HG02973 (cell line): ENCODE data around the gene ABCF3.
"Not testable (repeated sequence)": the region's sequence is repeated elsewhere in the genome, so short reads cannot be mapped to it uniquely, and the experiment has no call there.

Experiments used
- ATAC-seq: cut with Tn5 transposase; IDR thresholded peaks from one replicate; pipeline ENCODE4 v1.9.1; 2021; ENCODE audit warnings: moderate library complexity; ENCODE audit not compliant: unreplicated experiment

Gene ABCF3, protein sequence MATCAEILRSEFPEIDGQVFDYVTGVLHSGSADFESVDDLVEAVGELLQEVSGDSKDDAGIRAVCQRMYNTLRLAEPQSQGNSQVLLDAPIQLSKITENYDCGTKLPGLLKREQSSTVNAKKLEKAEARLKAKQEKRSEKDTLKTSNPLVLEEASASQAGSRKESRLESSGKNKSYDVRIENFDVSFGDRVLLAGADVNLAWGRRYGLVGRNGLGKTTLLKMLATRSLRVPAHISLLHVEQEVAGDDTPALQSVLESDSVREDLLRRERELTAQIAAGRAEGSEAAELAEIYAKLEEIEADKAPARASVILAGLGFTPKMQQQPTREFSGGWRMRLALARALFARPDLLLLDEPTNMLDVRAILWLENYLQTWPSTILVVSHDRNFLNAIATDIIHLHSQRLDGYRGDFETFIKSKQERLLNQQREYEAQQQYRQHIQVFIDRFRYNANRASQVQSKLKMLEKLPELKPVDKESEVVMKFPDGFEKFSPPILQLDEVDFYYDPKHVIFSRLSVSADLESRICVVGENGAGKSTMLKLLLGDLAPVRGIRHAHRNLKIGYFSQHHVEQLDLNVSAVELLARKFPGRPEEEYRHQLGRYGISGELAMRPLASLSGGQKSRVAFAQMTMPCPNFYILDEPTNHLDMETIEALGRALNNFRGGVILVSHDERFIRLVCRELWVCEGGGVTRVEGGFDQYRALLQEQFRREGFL

DNA sequence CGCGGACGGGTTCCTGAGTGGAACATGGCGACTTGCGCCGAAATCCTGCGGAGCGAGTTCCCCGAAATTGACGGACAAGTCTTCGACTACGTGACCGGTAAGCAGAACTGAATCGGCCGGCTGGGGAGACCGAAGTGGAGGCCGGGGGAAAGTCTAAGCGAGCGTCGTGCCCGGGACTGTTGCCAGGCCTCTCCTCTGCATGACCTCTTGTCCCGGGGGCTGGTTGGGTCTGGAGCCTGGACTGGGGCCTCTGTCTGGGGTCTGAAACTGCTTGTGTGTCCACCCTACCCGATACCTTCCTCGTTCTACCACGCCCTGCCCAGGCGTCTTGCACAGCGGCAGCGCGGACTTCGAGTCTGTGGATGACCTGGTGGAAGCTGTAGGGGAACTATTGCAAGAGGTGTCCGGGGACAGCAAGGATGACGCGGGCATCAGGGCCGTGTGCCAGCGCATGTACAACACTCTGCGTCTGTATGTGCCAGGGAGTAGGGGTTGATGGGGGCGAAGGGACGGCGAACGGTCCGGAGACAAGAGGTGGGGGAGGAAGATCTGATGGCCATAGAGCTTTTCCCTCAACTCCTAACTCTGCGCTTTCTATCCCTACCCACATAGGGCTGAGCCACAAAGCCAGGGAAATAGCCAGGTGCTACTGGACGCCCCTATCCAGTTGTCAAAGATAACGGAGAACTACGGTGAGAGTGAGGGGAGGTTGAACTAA lies at the start of gene ABCF3:
Gene ABCF3 (plus strand): TSS at position 16 of the 718 bp plus-strand sequence. CDS start 9 bp downstream, at position 25.
- ATAC-seq, result no peak

DNA sequence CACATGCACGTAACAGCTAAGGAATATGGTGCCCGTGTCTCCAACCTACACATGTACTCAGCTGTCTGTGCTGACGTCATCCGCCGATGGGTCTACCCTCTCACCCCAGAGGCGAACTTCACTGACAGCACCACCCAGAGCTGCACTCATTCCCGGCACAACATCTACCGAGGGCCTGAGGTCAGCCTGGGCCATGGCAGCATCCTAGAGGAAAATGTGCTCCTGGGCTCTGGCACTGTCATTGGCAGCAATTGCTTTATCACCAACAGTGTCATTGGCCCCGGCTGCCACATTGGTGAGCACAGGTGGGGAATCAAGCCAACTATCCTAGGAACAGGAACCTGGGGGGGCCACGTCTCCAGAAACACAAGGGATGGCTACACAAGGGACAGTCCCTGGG lies 45.6 kb upstream of the ABCF3 start:
- ATAC-seq, result no peak

DNA sequence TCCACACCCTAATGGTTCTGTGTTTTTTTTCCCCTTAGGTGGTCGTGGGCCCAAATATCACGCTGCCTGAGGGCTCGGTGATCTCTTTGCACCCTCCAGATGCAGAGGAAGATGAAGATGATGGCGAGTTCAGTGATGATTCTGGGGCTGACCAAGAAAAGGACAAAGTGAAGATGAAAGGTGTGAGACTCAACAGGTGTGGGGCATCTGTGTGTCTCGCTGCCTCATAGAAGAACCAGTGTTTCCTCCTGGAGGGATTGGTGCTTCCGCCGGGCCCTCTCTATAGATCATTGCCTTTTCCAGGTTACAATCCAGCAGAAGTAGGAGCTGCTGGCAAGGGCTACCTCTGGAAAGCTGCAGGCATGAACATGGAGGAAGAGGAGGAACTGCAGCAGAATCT lies 43.8 kb upstream of the ABCF3 start:
- ATAC-seq, result no peak

DNA sequence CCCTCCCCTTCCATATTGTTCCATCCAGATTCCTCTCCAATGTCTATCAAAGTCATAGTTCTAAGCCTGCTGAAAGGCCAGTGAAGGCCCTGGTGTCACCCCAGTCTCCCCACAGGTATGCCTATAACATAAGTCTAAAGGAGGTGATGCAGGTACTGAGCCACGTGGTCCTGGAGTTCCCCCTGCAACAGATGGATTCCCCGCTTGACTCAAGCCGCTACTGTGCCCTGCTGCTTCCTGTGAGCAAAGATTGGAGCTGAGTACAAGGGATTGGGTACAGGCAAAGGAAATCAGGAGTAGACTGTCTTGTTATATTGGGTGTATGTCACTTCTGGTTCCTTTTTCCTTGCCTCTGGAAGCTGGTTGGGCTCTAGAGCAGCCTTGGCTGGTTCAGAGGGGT lies 42.7 kb upstream of the ABCF3 start:
- ATAC-seq, result no peak

DNA sequence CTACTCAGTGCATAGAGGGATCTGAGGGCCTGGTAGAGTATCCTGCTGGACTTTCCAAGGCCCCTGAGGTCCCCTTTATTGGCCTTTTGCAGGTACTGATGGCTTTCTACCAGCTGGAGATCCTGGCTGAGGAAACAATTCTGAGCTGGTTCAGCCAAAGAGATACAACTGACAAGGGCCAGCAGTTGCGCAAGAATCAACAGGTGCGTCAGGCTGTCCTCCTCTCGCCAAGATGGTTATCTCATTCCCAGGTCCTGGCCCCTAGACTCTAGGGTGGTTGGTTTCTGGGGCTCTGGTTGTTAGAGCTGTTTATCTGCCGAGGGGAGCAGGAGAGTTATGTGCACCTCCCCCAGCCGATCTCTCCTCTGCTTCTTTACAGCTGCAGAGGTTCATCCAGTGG lies 41.5 kb upstream of the ABCF3 start:
- ATAC-seq, result no peak

DNA sequence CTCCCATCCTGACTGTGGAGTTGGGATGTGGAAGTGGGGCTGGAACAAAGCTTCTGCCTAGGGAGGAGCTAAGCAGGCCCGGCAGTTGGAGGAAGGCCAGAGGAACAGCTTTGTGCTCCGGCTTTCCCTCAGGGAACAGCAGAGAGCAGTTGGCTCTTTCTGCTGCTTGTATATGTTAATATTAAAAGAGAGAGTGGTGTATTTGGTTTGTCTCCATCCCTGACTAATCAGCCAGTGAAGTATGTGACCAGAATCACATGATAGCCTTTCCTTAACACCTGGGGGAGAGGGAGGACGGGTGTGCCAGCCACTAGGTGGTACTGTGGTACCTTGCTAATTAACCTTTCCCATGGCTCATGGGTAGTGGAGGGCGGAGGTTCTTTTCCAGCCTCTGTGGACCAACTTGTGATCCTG lies 40.9 kb upstream of the ABCF3 start:
- no peak for ATAC-seq

DNA sequence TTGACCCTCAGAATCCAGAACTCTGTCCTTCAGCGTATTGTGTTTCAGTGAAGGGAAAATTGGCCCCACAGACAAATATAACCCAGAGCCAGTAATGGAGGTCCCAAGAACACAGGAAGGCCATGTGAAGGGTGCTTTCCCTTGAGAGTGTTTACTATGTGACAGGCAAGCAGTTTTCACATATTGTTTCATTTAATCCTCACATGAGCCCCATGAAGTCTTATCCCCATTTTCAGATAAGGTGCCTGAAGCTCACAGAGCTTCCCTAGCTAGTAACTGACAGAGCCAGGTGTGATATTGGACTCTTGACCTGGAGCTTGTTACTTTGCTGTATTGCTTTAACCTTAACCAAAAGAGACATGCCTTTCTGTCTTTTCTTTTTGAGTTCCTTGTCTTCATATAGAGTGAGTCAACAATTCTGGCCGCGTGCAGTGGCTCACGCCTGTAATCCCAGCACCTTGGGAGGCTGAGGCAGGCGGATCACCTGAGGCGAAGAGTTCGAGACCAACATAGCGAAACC lies 40.2 kb upstream of the ABCF3 start:
- ATAC-seq, result no peak

DNA sequence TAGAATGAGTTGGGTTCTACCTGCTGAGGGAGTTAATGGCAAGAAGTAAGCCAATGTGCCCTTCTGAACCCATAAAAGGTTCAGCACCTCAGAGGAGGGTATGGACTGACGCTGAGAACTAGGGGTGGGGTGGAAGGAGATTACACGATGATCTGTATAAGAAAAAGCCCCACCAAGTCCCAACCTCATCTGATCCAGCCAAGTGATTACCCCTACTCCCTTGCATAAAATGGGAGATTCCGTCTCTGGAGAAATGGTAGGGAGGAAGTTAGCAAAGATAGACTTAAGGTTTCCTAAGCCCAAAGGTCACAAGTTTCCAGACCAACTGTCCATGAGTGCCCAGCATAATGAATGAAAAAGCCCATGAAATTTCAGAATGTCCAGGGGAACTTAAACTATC lies 37.9 kb upstream of the ABCF3 start:
- ATAC-seq, result no peak

DNA sequence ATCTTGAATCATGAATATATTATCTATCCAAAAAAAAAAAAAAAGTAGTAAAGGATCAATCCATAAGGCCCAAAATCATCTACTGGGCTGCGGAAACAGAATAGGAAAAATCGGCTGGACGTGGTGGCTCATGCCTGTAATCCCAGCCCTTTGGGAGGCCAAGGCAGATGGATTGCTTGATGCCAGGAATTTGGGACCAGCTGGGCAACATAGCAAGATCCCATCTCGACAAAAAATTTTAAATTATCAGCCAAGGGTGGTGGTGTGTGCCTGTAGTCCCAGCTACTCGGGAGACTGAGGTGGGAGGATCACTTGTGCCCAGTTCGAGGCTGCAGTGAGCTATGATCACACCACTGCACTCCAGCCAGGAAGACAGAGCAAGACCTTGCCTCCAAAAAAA lies 36.9 kb upstream of the ABCF3 start:
- no peak for ATAC-seq

DNA sequence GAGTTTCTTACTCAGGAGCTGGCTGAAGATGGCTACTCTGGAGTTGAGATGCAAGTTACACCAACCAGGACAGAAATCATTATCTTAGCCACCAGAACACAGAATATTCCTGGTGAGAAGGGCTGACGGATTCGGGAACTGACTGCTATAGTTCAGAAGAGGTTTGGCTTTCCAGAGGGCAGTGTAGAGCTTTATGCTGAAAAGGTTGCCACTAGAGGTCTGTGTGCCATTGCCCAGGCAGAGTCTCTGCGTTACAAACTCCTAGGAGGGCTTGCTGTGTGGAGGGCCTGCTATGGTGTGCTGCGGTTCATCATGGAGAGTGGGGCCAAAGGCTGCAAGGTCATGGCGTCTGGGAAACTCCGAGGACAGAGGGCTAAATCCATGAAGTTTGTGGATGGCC lies 36.2 kb upstream of the ABCF3 start:
- not testable (repeated sequence) for ATAC-seq

DNA sequence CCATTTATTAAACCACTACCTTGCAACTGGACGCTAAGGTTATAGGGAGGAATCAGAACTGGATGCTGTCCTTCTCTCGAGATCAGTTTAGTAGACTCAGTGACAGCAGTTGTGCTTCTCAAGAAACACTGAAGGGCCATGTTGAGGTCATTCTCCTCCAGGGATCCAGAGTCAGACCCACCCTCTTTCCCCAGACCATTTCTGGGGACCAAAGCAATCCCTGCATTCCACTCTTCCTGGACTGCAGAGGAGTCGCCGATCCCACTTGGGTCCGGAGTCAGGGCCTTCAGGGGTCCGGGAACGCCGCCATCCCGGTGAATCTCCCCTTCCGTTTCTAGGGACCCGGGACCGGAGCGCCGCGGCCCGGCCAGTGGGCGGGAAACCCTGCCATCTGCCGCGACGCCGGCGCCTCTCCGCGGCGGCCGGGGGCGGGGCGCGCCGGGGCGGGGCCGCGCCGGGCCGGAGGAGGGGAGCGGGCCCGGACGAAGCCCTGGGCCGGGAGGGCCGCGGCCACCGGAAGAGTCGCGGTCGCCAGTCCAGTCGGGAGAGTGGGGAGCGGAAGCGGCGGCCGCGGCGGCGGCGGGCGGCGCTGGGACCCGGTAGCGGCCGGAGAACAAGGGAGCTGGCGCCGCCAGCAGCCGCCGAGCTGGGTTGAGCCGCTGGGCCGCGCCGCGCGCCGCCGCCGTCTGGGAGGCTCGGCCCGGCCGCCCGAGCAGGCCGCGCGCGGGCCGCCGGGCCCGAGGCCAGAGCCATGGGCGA lies 30.9 kb upstream of the ABCF3 start, which contains the start of gene DVL3:
Gene DVL3 (plus strand): TSS at position 493 of the 759 bp plus-strand sequence. CDS start 259 bp downstream, at position 752.
- ATAC-seq, result peak; percentile 69

DNA sequence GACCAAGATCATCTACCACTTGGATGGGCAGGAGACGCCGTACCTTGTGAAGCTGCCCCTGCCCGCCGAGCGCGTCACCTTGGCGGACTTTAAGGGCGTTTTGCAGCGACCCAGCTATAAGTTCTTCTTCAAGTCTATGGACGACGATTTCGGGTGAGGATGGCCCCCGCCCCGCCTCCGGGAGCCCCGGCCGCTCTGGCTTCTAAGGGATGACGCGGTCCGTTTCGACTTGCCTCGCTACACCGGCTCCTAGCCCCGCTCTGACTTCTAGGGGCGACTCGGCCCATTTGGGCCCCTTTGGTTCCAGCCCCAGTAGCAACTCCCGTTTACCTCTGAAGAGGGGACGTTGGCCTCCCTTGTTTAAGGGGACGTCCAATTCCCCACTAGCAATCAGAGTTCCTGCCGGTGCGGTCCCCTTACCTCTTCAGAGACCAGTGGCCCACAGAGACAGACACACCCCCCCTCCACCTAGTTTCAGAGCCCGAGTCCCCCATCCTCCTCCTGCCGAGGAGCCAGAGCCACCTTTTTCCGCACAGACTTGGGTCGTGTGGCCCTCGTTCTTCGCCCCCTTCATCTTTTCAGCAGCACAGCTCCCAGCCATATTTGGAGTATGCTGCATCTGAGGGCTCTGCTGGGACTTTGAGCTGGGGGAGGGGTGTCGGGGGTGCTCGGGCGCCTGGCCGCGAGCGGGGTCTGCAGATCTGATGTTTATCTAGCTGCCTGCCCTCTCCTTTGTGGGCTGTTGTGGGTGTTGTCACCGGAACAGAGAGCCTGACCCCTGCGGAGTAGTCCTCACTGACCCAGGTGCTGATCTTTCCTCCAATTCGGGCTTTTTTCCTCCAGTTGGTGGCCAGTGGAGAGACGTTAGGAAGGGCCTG lies 30.1 kb upstream of the ABCF3 start:
- ATAC-seq, result peak; percentile 23

DNA sequence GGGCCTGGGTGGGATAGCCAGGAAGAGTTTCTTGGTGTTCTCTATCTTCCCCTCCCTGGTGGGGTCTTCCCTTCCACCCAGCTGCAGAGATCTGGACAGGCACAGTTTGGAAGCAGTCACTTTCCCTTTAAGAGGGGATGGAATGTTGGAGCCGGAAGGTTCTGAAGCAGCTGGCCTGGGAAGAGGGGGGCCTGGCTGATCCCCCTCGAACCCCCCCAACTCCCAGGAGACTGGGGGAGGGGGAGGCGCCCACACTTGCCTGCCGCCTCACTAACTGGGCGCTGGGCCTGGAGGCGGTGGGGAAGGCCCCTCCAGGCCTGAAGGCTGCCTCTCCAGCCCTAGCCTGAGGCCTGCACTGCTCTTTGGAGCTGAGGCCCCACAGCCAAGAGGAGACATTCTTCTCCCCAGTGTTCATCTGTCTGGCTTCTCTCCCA lies 29.5 kb upstream of the ABCF3 start:
- ATAC-seq, result no peak

DNA sequence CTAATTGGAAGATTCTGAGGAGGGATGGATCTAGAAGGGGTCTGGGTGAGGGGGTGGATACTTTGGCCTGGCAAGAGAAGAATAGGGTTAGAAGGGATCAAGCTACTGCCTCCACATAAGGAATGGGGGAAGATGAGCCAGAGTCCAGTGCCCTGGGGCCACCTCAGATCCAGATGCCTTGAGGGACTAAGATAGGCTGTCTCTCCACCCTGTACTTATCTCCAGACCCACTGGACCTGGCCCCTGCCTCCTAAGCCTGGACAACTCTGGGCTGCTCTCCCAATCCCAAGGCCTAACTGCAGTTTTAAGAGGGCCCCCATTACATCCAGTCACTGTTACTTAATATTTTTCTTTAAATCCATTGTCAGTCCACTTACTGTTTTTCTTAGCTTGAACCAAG lies 28.8 kb upstream of the ABCF3 start:
- ATAC-seq, result no peak

DNA sequence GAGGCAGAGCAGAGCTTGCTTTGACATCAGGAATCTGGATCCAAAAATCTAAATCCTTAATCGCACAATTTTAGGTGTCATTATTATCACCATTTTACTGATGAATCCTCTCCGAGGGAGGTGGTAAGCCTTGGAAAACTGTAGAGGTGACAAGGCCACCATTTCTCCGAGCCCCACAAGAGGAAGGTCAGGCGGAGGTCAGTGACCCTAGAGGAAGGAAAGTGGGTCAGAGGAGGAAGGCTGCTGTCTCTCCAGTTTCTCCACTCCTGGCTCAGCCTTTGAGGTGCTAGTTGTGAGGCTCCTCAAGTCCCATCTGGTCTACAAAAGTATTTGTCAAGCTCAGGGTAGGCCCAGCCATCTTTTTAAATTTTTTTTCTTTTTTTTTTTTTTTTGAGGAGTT lies 27.6 kb upstream of the ABCF3 start:
- no peak for ATAC-seq

DNA sequence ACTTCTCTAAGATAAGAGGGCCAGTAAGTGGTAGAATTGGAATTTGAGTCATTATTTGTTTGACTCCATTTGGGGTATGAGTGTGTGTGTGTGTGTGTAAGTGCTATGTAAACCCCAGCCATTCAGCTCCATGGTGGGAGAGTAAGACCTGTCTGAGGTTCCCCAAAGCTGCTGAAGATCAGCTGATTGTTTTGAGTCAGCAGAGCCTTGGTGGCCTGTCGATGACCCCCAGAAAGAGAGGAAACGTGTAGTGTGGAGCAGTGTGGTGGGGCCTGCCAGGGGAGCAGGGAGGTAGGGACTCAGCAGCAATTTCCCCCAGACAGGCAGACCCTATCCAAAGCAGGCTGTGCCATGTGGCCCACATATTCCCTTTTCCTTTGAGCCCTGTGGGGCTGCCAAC lies 25.5 kb upstream of the ABCF3 start:
- no peak for ATAC-seq

DNA sequence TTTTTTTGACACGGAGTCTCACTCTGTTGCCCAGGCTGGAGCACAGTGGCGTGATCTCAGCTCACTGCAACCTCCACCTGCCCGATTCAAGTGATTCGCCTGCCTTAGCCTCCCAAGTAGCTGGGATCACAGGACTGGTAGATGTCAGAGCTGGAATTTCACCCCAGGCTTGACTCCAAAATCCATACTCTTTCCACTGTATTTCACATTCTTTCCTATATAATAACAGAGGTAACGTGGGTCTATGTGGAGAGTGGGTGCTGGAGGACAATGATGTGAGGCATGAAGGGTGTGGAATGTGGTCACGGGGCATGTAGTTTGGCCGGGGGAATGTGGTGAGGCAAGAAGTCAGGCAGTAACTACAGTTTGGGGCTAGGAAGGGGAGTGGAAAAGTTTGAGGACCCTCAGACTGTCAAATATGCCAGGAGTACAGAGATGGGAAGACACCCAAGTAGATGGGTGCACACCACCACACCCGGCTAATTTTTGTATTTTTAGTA lies 23.4 kb upstream of the ABCF3 start:
- ATAC-seq, result not testable (repeated sequence)

DNA sequence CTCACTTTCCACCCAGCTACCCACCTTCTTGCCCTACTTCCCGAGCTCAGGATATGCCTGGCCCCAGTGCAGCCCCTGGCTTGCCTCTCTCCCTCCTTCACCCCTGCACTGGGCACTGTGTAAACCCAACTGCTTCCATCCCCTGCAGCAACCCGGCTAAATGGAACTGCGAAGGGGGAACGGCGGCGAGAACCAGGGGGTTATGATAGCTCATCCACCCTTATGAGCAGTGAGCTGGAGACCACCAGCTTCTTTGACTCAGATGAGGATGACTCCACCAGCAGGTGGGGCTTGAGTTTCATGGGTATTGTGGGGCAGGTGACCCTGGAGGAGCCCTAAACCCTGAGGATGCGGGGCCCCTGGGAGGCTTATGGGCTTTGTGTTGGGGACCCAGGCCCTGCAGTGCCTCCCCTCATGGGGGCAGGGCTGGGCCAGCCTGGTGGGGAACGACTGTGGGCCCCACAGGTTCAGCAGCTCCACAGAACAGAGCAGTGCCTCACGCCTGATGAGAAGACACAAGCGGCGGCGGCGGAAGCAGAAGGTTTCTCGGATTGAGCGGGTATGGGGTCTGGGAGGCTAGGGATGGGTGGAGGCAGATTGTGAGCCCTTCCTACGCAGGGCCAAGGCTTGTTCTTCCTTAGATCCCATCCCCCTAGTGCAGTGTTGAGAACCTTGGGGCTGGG lies 21.2 kb upstream of the ABCF3 start:
- ATAC-seq, result no peak

DNA sequence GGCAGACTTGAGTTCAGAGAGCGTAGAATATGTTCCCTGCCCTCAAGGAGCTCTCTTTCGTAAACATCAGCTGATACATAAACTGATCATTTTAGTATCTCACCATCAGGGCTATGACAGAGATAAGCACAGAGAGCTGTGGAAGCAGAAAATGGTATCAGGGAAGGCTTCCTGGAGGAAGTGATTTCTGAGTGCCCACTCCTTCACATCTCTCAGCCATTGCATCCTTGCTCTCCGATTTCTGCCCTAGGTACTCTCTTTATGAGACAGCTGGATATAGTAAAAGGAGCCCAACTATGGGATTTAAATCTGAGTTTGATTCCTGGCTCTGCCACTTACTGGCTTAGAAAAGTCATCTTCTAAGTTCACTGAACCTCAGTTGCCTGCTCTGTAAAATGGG lies 20.5 kb upstream of the ABCF3 start:
- no peak for ATAC-seq
